MG63 (cell line): ENCODE data around the gene PRKN. TPM values are rescaled to one million over a fixed set of nuclear protein-coding genes. Genes with fewer than 3 reads are reported as not detected.

Experiments used
- DNase-seq: peaks from one replicate; pipeline ENCODE4 v3.0.0-alpha.2; 2020
- H3K27me3 ChIP-seq: fragments of 250-450 bp; sonication (Bioruptor Pico); 2 replicates; pipeline ENCODE4 v1.5.1; 2020; ENCODE audit warnings: mild to moderate bottlenecking, moderate library complexity
- H3K36me3 ChIP-seq: fragments of 250-450 bp; sonication (Bioruptor Pico); 2 replicates; pipeline ENCODE4 v1.5.1; 2020; ENCODE audit warnings: mild to moderate bottlenecking, moderate library complexity
- H3K4me3 ChIP-seq: fragments of 250-450 bp; sonication (Bioruptor Pico); 2 replicates; pipeline ENCODE4 v1.5.1; 2020; ENCODE audit warnings: mild to moderate bottlenecking, moderate library complexity
- H3K9me3 ChIP-seq: fragments of 250-450 bp; sonication (Bioruptor Pico); 2 replicates; pipeline ENCODE4 v1.5.1; 2020; ENCODE audit warnings: mild to moderate bottlenecking, moderate library complexity
- total RNA-seq: library from RNA; depleted of rRNA; stranded (reverse); fragments of >200 nt; shearing (Covaris generic); gene quantifications from 2 replicates; pipeline ENCODE4 v1.2.3, GENCODE V29; 2014; ENCODE audit warnings: low replicate concordance; rRNA removed

Gene PRKN
- total RNA-seq = 0.07 TPM in 1 of 2 replicates, not detected in the other

- Histone ChIP-seq H3K4me3 (peak within 1 kb of the TSS; percentile 75), H3K36me3 (no peaks in the 10 kb centered on the region), H3K9me3 (no peaks in the 10 kb centered on the region), H3K27me3 (no peaks in the 10 kb centered on the region)
- peak; percentile 96 for DNase-seq
These were observed at the start of gene PRKN, which contains the start of gene PACRG for GRCh38 chr6:162727322-162728182. Gene PRKN (minus strand): TSS chr6:162727766. Gene PACRG (plus strand): TSS chr6:162727974.

- Histone ChIP-seq H3K27me3 (no peaks in the 10 kb centered on the region), H3K9me3 (peaks cover 7% of the 10 kb centered on the region), H3K4me3 (no peak overlapping the region), H3K36me3 (no peaks in the 10 kb centered on the region)
- DNase-seq = no peak
These were observed 49.5 kb upstream of the PRKN start for GRCh38 chr6:162777091-162777490.

GRCh38 chr6:162773996-162774395 lies 46.4 kb upstream of the PRKN start:
- no peaks in the 10 kb centered on the region for H3K27me3 ChIP-seq
- H3K9me3 ChIP-seq = no peaks in the 10 kb centered on the region; the same call in 1 of the 2 replicates
- DNase-seq = no peak
- no peak overlapping the region for H3K4me3 ChIP-seq
- H3K36me3 ChIP-seq = no peaks in the 10 kb centered on the region

GRCh38 chr6:162772466-162772865 lies 44.9 kb upstream of the PRKN start:
- Histone ChIP-seq H3K4me3 (no peak overlapping the region), H3K27me3 (no peaks in the 10 kb centered on the region), H3K9me3 (no peaks in the 10 kb centered on the region; the same call in 1 of the 2 replicates), H3K36me3 (no peaks in the 10 kb centered on the region)
- DNase-seq = no peak

GRCh38 chr6:162770955-162771354 lies 43.4 kb upstream of the PRKN start:
- no peaks in the 10 kb centered on the region; the same call in 1 of the 2 replicates for H3K9me3 ChIP-seq
- no peak overlapping the region for H3K4me3 ChIP-seq
- DNase-seq = no peak
- no peaks in the 10 kb centered on the region for H3K36me3 ChIP-seq
- no peaks in the 10 kb centered on the region for H3K27me3 ChIP-seq

- no peaks in the 10 kb centered on the region for H3K9me3 ChIP-seq
- no peak overlapping the region for H3K4me3 ChIP-seq
- no peak for DNase-seq
- H3K27me3 ChIP-seq = no peaks in the 10 kb centered on the region
- no peaks in the 10 kb centered on the region for H3K36me3 ChIP-seq
These were observed 42.6 kb upstream of the PRKN start for GRCh38 chr6:162770136-162770535.

- no peak overlapping the region for H3K4me3 ChIP-seq
- no peaks in the 10 kb centered on the region for H3K9me3 ChIP-seq
- DNase-seq = no peak
- no peaks in the 10 kb centered on the region for H3K36me3 ChIP-seq
- no peaks in the 10 kb centered on the region for H3K27me3 ChIP-seq
These were observed 26.2 kb upstream of the PRKN start for GRCh38 chr6:162753775-162754174.

GRCh38 chr6:162751211-162751859 lies 23.8 kb upstream of the PRKN start:
- Histone ChIP-seq H3K9me3 (no peaks in the 10 kb centered on the region), H3K4me3 (no peak overlapping the region), H3K36me3 (no peaks in the 10 kb centered on the region), H3K27me3 (no peaks in the 10 kb centered on the region)
- no peak for DNase-seq

GRCh38 chr6:162750776-162751175 lies 23.2 kb upstream of the PRKN start:
- Histone ChIP-seq H3K36me3 (no peaks in the 10 kb centered on the region), H3K9me3 (no peaks in the 10 kb centered on the region), H3K4me3 (no peak overlapping the region), H3K27me3 (no peaks in the 10 kb centered on the region)
- DNase-seq = peak; percentile 24

GRCh38 chr6:162736961-162737360 lies 9.4 kb upstream of the PRKN start:
- Histone ChIP-seq H3K36me3 (no peaks in the 10 kb centered on the region), H3K4me3 (no peak overlapping the region), H3K9me3 (no peaks in the 10 kb centered on the region), H3K27me3 (no peaks in the 10 kb centered on the region)
- DNase-seq = no peak

GRCh38 chr6:162733489-162733888 lies 5.9 kb upstream of the PRKN start:
- Histone ChIP-seq H3K9me3 (no peaks in the 10 kb centered on the region), H3K36me3 (no peaks in the 10 kb centered on the region), H3K27me3 (no peaks in the 10 kb centered on the region), H3K4me3 (no peak overlapping the region)
- DNase-seq = no peak

- H3K4me3 ChIP-seq = no peak overlapping the region
These were observed 2.9 kb upstream of the PRKN start for GRCh38 chr6:162730502-162730901.

GRCh38 chr6:162728706-162729105 lies 1.1 kb upstream of the PRKN start:
- H3K27me3 ChIP-seq = no peaks in the 10 kb centered on the region

More at GRCh38 chr6:162730502-162730901, 2.9 kb upstream of the PRKN start:
- Histone ChIP-seq H3K36me3 (no peaks in the 10 kb centered on the region), H3K9me3 (no peaks in the 10 kb centered on the region), H3K27me3 (no peaks in the 10 kb centered on the region)
- no peak for DNase-seq

GRCh38 chr6:162728197-162728596 lies 631 bp upstream of the PRKN start:
- H3K4me3 ChIP-seq = peak overlapping the region; percentile 75

More at GRCh38 chr6:162728706-162729105, 1.1 kb upstream of the PRKN start:
- H3K36me3 ChIP-seq = no peaks in the 10 kb centered on the region
- H3K9me3 ChIP-seq = no peaks in the 10 kb centered on the region
- DNase-seq = no peak
- no peak overlapping the region for H3K4me3 ChIP-seq

GRCh38 chr6:162726947-162727321 lies 632 bp downstream of the PRKN start:
- H3K4me3 ChIP-seq = peak overlapping the region; percentile 75
- no peaks in the 10 kb centered on the region for H3K27me3 ChIP-seq
- H3K36me3 ChIP-seq = no peaks in the 10 kb centered on the region
- H3K9me3 ChIP-seq = no peaks in the 10 kb centered on the region
- no peak for DNase-seq

More at GRCh38 chr6:162728197-162728596, 631 bp upstream of the PRKN start:
- Histone ChIP-seq H3K9me3 (no peaks in the 10 kb centered on the region), H3K27me3 (no peaks in the 10 kb centered on the region), H3K36me3 (no peaks in the 10 kb centered on the region)
- no peak for DNase-seq

- Histone ChIP-seq H3K27me3 (no peaks in the 10 kb centered on the region), H3K36me3 (no peaks in the 10 kb centered on the region), H3K4me3 (no peak overlapping the region), H3K9me3 (no peaks in the 10 kb centered on the region)
- DNase-seq = no peak
These were observed 4.9 kb downstream of the PRKN start for GRCh38 chr6:162722633-162723032.

GRCh38 chr6:162722226-162722625 lies 5.3 kb downstream of the PRKN start:
- no peak overlapping the region for H3K4me3 ChIP-seq
- no peak for DNase-seq
- H3K36me3 ChIP-seq = no peaks in the 10 kb centered on the region
- H3K9me3 ChIP-seq = no peaks in the 10 kb centered on the region
- no peaks in the 10 kb centered on the region for H3K27me3 ChIP-seq

GRCh38 chr6:162721404-162721687 lies 6.2 kb downstream of the PRKN start:
- no peaks in the 10 kb centered on the region for H3K36me3 ChIP-seq
- no peak for DNase-seq
- H3K4me3 ChIP-seq = no peak overlapping the region

More at GRCh38 chr6:162721404-162721687, 6.2 kb downstream of the PRKN start:
- Histone ChIP-seq H3K27me3 (no peaks in the 10 kb centered on the region), H3K9me3 (no peaks in the 10 kb centered on the region)
